AG04450 (cell line): ENCODE measurements around the gene SOBP. TPM values are rescaled to one million over a fixed set of nuclear protein-coding genes. Genes with fewer than 3 reads are reported as not detected.

ENCODE experiments used
- CTCF ChIA-PET: fragments of 300-600, 350-600 bp; formaldehyde crosslinking; extraction: SDS; loops from one replicate; lab custom pipeline; 2022; ENCODE audit warnings: antibody characterized with exemption, inconsistent platforms; lab: Charles Lee
- POLR2A ChIA-PET: fragments of 350-600 bp; formaldehyde crosslinking; extraction: SDS; loops from one replicate; lab custom pipeline; 2021; ENCODE audit warnings: antibody characterized with exemption, inconsistent platforms; lab: Yijun Ruan, JAX
- DNase-seq: peaks from one replicate; pipeline ENCODE4 v3.0.0-alpha.2; 2011; ENCODE audit warnings: low read depth, low spot score
- H3K27ac ChIP-seq: one replicate; pipeline ENCODE4 v1.5.1; 2012; ENCODE audit warnings: low read depth, low read length, control low read depth
- H3K27me3 ChIP-seq: one replicate; pipeline ENCODE4 v1.6.0; 2012; ENCODE audit warnings: low read length; ENCODE audit not compliant: control insufficient read depth, insufficient read depth
- H3K4me3 ChIP-seq: 2 replicates; pipeline ENCODE4 v1.5.1; 2011; ENCODE audit warnings: mild to moderate bottlenecking, low read depth, low read length, control low read depth
- H3K9me3 ChIP-seq: 2 replicates; pipeline ENCODE4 v1.5.1; 2012; ENCODE audit warnings: low read length; ENCODE audit not compliant: control insufficient read depth, insufficient read depth
- polyA plus RNA-seq: library from polyadenylated mRNA; depleted of rRNA; stranded (reverse); fragments of >200 nt; gene quantifications from 2 replicates; pipeline ENCODE4 v1.2.3, GENCODE V29; 2011
- TF ChIP-seq, protein P1 (sequence below): IDR thresholded peaks from 2 replicates; pipeline ENCODE4 v1.5.1; 2011; ENCODE audit warnings: low read depth, low read length, control low read depth, inconsistent platforms

SOBP gene
- polyA plus RNA-seq, 1 experiment = 0.76 TPM

DNA sequence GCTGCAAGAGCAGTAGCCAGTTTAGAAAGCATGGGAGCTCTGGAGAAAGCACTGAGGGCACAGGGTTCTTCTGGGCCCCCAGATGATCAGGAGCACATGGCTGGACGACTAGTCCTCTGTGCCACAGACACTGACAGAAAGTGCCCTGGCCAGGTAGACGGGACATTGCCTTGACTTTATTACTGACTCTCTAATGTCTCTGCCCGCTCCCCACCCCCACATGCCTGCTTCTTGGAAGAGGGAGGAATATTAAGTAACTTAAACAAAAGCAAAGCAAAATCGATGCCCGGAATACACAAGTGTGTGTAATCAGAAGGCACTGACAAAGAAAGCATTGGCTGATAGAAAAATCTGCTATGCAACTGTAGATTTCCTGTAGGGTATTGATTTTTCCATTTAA, 99.3 kb downstream of the SOBP start:
- TF ChIP-seq, protein P1, sequence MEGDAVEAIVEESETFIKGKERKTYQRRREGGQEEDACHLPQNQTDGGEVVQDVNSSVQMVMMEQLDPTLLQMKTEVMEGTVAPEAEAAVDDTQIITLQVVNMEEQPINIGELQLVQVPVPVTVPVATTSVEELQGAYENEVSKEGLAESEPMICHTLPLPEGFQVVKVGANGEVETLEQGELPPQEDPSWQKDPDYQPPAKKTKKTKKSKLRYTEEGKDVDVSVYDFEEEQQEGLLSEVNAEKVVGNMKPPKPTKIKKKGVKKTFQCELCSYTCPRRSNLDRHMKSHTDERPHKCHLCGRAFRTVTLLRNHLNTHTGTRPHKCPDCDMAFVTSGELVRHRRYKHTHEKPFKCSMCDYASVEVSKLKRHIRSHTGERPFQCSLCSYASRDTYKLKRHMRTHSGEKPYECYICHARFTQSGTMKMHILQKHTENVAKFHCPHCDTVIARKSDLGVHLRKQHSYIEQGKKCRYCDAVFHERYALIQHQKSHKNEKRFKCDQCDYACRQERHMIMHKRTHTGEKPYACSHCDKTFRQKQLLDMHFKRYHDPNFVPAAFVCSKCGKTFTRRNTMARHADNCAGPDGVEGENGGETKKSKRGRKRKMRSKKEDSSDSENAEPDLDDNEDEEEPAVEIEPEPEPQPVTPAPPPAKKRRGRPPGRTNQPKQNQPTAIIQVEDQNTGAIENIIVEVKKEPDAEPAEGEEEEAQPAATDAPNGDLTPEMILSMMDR = no peak
- ChIA-PET CTCF (no interaction called here), POLR2A (no interaction called here)
- Histone ChIP-seq H3K9me3 (no peaks in the 10 kb centered on the region), H3K4me3 (no peak overlapping the region), H3K27ac (no peak overlapping the region), H3K27me3 (no peaks in the 10 kb centered on the region)
- DNase-seq = no peak

DNA sequence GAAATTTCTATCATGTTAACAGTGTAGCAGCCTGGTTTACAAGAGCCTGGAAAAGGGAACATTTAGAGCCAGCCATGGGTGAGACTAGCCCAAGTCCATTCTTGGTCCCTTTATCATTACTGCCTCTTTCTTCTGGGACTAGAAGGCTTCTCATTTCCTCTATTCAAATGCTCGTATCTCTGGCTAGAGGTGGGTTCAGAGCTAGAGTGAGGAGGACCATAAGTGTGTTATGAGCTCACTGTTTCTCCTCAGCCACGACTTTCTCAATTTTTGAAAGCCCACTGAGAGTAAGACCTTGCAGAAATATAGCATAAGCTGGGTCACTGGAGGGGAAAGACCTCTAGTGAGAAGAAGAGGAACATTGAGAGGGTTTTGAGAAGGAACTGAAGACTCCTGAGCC, 100.0 kb downstream of the SOBP start:
- ChIA-PET POLR2A (no interaction called here), CTCF (interaction anchor here (1.6 kb wide), 1 partner anchor 272 kb away, joined by 3 read pairs; no protein-coding TSS in a partner anchor)
- no peaks in the 10 kb centered on the region for H3K9me3 ChIP-seq
- no peak overlapping the region for H3K27ac ChIP-seq
- no peak overlapping the region for H3K4me3 ChIP-seq
- no peak for DNase-seq
- TF ChIP-seq, protein P1 = no peak
- no peaks in the 10 kb centered on the region for H3K27me3 ChIP-seq

DNA sequence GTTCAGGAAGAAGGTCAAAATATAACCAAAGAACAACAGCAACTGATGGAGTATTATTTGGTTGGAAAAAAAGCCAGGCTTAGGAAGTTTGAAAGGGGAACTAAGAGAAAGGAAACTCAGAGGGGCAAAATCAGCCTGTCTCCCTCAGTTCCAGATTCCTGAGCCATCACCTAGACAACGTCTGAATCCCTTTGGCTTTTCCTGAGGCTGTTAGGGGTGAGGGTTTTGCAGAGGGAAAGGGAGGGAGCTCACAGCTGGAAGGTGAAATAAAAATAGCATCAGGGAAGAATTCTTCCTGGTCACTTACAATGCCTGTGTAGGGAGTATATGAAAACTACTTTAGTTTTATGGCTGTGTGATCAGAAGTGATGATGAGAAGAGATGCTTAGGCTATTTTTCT, 100.5 kb downstream of the SOBP start:
- no peak for DNase-seq
- ChIA-PET POLR2A (no interaction called here), CTCF (interaction anchor here (1.6 kb wide), 1 partner anchor 272 kb away, joined by 3 read pairs; no protein-coding TSS in a partner anchor)
- no peak overlapping the region for H3K4me3 ChIP-seq
- no peaks in the 10 kb centered on the region for H3K27me3 ChIP-seq
- TF ChIP-seq, protein P1 = no peak
- H3K27ac ChIP-seq = no peak overlapping the region
- no peaks in the 10 kb centered on the region for H3K9me3 ChIP-seq

DNA sequence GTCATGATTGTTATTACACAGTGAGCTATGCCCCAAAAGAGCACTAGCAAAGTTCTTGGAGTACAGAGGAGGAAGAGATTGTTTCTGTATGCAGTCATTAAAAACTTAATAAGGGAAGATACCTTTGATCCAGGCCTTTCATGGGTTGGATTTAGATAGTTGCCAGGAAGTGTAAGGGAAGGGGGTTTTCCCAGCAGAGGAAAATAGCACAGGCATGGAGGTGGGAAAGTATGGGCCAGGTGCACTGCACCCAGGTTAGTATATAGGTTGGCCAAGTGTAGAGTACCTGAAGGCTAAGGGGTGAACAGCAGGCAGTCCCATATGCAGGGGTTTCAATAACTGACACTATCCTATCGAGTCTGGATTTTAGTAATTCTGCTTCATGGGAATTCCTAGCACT, 101.4 kb downstream of the SOBP start:
- ChIA-PET CTCF (no interaction called here), POLR2A (no interaction called here)
- H3K9me3 ChIP-seq = no peaks in the 10 kb centered on the region
- H3K27ac ChIP-seq = no peak overlapping the region
- TF ChIP-seq, protein P1 = no peak
- no peak overlapping the region for H3K4me3 ChIP-seq
- no peaks in the 10 kb centered on the region for H3K27me3 ChIP-seq
- DNase-seq = no peak

DNA sequence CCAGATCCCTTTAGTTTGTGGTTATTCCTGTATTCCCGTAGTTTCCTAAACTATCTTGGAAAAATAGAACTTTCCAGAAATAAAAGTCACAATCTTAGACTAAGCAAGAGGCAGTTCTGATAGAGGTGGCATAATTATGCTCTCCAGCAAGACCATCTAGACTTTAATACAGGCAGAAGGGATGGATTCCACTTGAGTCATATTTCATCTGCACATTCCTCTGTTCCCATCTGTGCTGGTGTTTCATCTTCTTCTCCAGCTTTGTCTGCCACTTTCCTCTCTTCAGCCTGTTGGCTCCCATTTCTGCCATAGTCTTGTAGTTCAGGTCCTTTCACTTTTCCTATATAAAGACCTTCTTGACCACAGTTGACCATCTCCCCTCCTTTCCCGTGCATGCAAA, 102.9 kb downstream of the SOBP start:
- H3K9me3 ChIP-seq = no peaks in the 10 kb centered on the region
- CTCF ChIA-PET = no interaction called here
- no peak for DNase-seq
- TF ChIP-seq, protein P1 = no peak
- no peaks in the 10 kb centered on the region for H3K27me3 ChIP-seq
- no peak overlapping the region for H3K4me3 ChIP-seq
- no peak overlapping the region for H3K27ac ChIP-seq
- POLR2A ChIA-PET = no interaction called here
